Osteoblast (primary cell): ENCODE data around the gene ARPC2. TPM values are rescaled to one million over a fixed set of nuclear protein-coding genes. Genes with fewer than 3 reads are reported as not detected.

ENCODE experiments used
- DNase-seq: peaks from one replicate; pipeline ENCODE4 v3.0.0; 2011; ENCODE audit warnings: low spot score, mixed read lengths; ENCODE audit not compliant: insufficient read length; ENCODE audit errors: missing footprints
- H2AFZ ChIP-seq: 2 replicates; pipeline ENCODE4 v1.6.0; 2011; ENCODE audit warnings: mild to moderate bottlenecking, low read length
- H3K27ac ChIP-seq: 2 replicates; pipeline ENCODE4 v1.5.1; 2011; ENCODE audit warnings: mild to moderate bottlenecking, low read depth, low read length, moderate library complexity
- H3K27me3 ChIP-seq: 2 replicates; pipeline ENCODE4 v1.6.0; 2012; ENCODE audit warnings: mild to moderate bottlenecking, control low read depth, inconsistent platforms, low read length, moderate library complexity; ENCODE audit not compliant: insufficient read depth
- H3K36me3 ChIP-seq: 2 replicates; pipeline ENCODE4 v1.5.1; 2011; ENCODE audit warnings: mild to moderate bottlenecking, low read length, control low read depth, moderate library complexity; ENCODE audit not compliant: insufficient read depth
- H3K4me1 ChIP-seq: 2 replicates; pipeline ENCODE4 v1.5.1; 2011; ENCODE audit warnings: mild to moderate bottlenecking, low read length, control low read depth, moderate library complexity; ENCODE audit not compliant: insufficient read depth
- H3K4me2 ChIP-seq: 2 replicates; pipeline ENCODE4 v1.6.0; 2011; ENCODE audit warnings: mild to moderate bottlenecking, low read length; ENCODE audit not compliant: insufficient read depth
- H3K4me3 ChIP-seq: fragments of 200-600 bp; sonication (generic); 3 replicates; pipeline ENCODE4 v1.5.1; 2012; ENCODE audit warnings: mild to moderate bottlenecking, low read length, inconsistent platforms; ENCODE audit not compliant: insufficient read depth
- H3K79me2 ChIP-seq: 2 replicates; pipeline ENCODE4 v1.6.0; 2012; ENCODE audit warnings: mild to moderate bottlenecking, low read length, control low read depth, inconsistent platforms; ENCODE audit not compliant: insufficient read depth
- H3K9me3 ChIP-seq: 2 replicates; pipeline ENCODE4 v1.5.1; 2011; ENCODE audit warnings: low read depth, low read length, control low read depth
- H4K20me1 ChIP-seq: 2 replicates; pipeline ENCODE4 v1.6.0; 2012; ENCODE audit warnings: mild to moderate bottlenecking, low read length, control low read depth; ENCODE audit not compliant: insufficient read depth
- CTCF ChIP-seq: IDR thresholded peaks from 2 replicates; pipeline ENCODE4 v1.5.1; 2011; ENCODE audit warnings: mild to moderate bottlenecking, low read depth, low read length, moderate library complexity; ENCODE audit errors: extremely low read depth
- total RNA-seq: library from RNA; depleted of rRNA; stranded (reverse); fragments of >200 nt; gene quantifications from 2 replicates; pipeline ENCODE4 v1.2.3, GENCODE V29; 2012

The ARPC2 gene
- total RNA-seq, result 301 and 315 TPM in 2 replicates

GRCh38 chr2:218216674-218217359 is at the start of gene ARPC2:
ARPC2 (plus strand) TSS chr2:218217189; CDS start chr2:218217471, 282 bp downstream.
- Histone ChIP-seq H2AFZ (peak within 1 kb of the TSS; percentile 97), H3K79me2 (peaks cover 55% of the 10 kb centered on the region), H3K4me3 (peak within 1 kb of the TSS; percentile 96), H3K27ac (peak within 1 kb of the TSS; percentile 90), H3K4me2 (peak within 1 kb of the TSS; percentile 87), H4K20me1 (peaks cover 44% of the 10 kb centered on the region), H3K9me3 (no peaks in the 10 kb centered on the region), H3K36me3 (peaks cover 12% of the 10 kb centered on the region), H3K27me3 (no peaks in the 10 kb centered on the region), H3K4me1 (peaks cover 41% of the 10 kb centered on the region)
- no peak for TF ChIP-seq CTCF
- DNase-seq, result peak; percentile 95

GRCh38 chr2:218168016-218168415 is 49.0 kb upstream of the ARPC2 start:
- Histone ChIP-seq H3K4me3 (no peak overlapping the region), H3K4me1 (peaks cover 2% of the 10 kb centered on the region), H3K4me2 (no peak overlapping the region), H2AFZ (no peak overlapping the region), H3K27ac (no peak overlapping the region), H4K20me1 (no peaks in the 10 kb centered on the region), H3K9me3 (no peaks in the 10 kb centered on the region), H3K36me3 (no peaks in the 10 kb centered on the region), H3K27me3 (peaks cover 22% of the 10 kb centered on the region), H3K79me2 (no peaks in the 10 kb centered on the region)
- TF ChIP-seq CTCF, result no peak
- no peak for DNase-seq

GRCh38 chr2:218168635-218169462 is 48.1 kb upstream of the ARPC2 start:
- H3K9me3 ChIP-seq, result no peaks in the 10 kb centered on the region
- no peak overlapping the region for H2AFZ ChIP-seq
- H3K36me3 ChIP-seq, result no peaks in the 10 kb centered on the region
- H3K27me3 ChIP-seq, result peaks cover 14% of the 10 kb centered on the region
- H3K4me1 ChIP-seq, result peaks cover 2% of the 10 kb centered on the region
- no peaks in the 10 kb centered on the region for H4K20me1 ChIP-seq
- H3K79me2 ChIP-seq, result no peaks in the 10 kb centered on the region
- H3K4me2 ChIP-seq, result no peak overlapping the region
- TF ChIP-seq CTCF, result peak; percentile 77
- H3K27ac ChIP-seq, result no peak overlapping the region
- DNase-seq, result peak; percentile 73
- no peak overlapping the region for H3K4me3 ChIP-seq
